NCI-H82 treated with DMSO at 0.1 percent for 48 hours (cell line): ENCODE data around the gene CHST3.

Experiments
- DNase-seq: peaks from one replicate; lab custom pipeline; 2025; ENCODE audit not compliant: unreplicated experiment; lab: John Stamatoyannopoulos, UW

CHST3 gene

DNA sequence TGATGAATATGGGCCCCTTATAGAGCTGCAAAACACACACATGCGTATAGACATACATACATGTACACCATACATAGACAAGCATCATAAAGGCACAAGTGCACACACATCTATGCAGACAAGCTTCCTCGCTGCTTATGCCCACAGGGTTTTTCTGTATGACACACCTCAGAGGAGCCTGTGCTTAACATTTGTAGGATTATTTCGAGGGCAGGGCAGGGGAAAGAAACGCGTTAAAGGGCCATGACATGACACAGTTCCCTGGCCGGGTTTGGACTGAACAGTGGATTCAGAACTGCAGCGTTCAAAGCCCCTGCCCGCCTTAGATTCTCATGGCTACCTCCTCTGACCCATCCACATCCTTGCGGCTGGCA is 44.8 kb downstream of the CHST3 start:
- no peak for DNase-seq

DNA sequence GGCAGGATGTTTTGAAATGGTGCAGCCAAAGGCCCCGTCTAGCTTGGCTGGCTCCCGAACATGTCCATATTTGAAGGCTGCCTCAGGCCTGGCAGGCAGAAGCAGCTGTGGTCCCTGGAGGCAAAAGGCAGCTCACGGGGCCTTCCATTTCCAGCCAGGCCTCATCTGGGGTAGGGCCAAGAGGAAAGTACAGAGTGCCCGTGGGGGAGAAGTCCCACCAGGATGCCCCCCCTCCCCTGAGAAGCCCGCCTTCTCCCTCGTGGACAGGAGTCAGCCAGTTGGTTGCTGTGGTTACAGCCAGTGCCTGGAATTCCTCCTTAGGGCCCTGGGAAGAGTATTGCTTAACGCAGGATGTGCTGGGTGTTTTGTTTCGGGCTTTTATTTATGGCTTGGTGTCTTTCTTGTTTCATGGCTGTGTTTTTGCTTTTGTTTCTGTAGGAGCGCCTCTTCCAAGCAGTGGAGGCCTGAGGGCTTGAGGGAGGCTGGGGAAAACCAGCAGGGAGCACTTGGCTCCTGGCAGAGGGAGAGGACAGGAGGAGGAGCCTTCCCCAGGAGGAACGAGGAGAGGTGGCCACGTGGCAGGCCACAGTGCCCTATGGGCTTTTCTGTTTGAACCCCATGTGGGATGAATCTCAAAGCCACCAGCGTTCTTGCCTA is 45.4 kb downstream of the CHST3 start:
- DNase-seq = no peak

DNA sequence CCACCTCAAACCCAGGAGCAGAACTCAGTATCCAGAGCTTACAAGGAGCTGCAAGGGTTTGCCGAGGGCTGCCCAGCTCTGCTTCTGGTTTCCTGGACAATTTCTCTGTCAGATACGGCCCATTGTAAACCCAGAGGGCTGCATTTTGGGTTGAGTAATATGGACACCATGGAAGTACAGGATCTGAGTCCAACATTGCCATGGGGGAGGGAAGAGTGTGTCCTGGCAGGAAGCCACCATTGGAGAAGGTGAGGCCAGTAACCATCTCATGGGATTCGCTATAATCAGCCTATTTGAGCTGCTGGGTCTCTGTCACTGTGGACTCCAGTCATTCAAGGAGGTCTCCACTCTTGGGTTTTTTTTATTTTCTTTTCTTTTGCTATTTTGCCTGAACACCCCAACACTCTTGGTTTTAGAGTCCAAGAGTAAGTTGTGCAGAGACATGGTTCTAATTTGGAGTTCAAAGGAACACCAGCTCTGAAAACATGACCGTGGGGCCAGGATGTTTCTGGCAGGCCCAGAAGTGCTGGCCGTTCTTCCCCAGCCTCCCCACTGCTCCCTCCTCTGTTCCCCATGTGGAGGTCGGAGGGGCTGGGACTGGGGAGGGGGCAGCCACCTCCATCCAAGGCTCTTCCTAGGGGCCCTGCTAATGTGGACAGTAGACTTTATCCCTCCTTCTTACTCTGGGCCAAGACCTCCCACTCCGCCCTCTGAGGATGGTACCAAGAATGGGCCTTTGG is 46.2 kb downstream of the CHST3 start:
- DNase-seq = no peak

GRCh38 chr10:72011016-72011415 is 46.8 kb downstream of the CHST3 start:
- DNase-seq = no peak

- DNase-seq = no peak
Measured at GRCh38 chr10:72011468-72011867, 47.3 kb downstream of the CHST3 start.

- DNase-seq = no peak
Measured at GRCh38 chr10:72011976-72012512, 47.8 kb downstream of the CHST3 start.

DNA sequence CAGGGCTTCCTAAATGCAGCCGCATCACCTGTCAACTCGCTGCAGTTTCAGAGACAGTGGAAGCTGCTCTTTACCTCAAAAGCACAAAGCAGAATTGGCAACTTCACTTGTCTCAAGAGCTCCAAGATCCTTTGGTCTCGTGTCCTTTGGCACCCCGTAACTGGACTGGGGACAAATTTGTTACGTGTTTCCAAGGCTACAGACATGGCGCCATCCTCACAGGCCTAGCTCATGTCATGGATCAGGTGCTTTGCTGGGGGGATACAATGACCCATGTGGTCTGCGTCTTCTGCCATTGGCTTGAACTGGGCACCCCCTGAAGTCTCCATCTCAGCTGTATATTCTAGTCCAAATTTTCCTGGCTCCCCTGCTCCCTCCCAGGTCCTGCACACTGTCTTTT is 48.6 kb downstream of the CHST3 start:
- DNase-seq = no peak

GRCh38 chr10:72013202-72013945 is 49.2 kb downstream of the CHST3 start:
- DNase-seq = no peak

- DNase-seq = no peak
Measured at GRCh38 chr10:72014197-72014596, 50.0 kb downstream of the CHST3 start.

GRCh38 chr10:72014785-72015480 is 50.7 kb downstream of the CHST3 start:
- no peak for DNase-seq

DNA sequence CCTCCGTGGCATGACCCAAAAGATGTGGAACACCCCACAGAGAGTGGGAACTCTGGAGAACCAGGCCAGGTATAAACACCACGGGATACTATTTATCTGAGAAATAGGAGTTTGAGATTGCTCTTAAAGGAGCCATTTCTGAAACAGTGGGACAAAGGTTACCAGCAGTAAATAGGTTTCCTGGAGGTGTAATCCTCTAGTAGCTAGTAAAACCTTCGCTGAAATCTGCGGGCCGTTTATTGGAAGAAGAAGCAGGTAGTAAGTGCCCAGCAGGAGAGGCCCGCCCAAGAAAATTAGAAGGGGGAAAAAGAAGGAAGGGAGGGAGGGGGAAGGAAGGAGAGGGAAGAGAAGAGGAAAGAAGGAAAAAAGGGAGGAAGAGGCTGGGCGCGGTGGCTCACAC is 51.6 kb downstream of the CHST3 start:
- DNase-seq = no peak

DNA sequence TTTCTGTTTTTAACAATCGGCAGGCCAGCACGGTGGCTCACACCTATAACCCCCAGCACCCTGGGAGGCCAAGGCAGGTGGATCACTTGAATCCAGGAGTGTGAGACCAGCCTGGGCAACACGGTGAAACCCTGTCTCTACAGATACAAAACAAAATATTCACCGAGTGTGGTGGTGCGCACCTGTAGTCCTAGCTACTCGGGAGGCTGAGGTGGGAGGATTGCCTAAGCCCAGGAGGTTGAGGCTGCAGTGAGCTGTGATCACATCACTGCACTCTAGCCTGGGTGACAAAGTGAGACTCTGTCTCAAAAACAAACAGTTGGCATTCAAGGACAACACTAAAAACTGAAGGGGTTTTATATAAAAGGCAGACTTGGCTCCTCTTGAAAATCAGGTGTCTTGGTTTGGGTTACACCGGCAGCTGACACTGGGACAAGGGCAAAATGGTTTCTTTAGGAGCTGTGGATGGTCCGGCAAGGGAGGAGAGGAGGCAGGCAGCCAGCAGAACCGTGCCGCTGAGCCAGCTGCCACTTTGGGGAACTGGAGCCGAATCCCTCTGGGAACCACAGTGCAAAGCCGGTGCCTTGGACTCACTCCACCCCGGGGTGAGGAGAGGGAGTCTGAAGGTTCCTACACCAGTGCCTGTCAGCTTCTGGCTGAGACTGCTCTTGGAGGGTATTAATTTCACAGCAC is 52.6 kb downstream of the CHST3 start:
- DNase-seq = no peak

- no peak for DNase-seq
Measured at GRCh38 chr10:72019085-72019876, 55.1 kb downstream of the CHST3 start.

DNA sequence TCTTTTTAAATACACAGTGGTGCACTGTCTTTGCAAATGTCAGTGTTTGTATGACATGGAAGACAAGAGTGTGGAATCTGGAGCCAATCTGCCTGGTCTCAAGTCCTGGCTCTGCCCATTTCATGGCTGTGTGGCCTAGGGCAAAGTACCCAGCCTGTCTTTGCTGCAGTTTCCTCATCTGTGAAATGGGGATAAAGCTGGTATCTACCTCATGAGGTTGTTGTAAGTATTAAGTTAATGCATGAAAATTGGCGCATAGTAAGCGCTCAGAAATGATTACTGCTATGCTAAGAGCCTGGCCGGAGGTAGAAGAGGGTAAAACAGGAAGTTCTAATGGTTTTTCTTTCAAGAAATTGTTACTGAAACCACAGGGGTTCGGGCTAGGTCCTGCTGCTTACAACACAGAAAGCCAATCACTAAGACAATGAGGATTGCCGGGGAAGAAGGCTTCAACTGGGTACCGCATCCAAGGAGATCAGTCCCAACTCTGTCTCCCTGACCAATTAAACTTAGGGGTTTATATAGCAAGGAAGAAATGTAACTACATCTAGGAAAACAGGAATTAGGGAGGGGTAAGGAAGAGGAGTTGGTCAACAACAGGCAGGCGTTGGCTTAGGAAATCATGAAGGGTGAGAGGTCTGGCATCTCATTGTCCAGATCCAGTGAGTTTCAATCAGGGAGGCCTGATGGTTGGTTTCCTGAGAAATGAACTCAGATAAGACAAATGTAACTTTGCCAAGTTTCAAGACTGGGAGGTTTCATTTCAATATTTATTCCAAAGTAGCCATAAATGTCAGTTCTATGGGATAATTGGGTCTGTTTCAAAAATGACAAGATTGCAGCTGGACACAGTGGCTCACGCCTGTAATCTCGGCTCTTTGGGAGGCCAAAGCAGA is 57.0 kb downstream of the CHST3 start:
- DNase-seq = no peak

GRCh38 chr10:72022228-72022627 is 58.0 kb downstream of the CHST3 start:
- DNase-seq = no peak

GRCh38 chr10:72024596-72024995 is 60.4 kb downstream of the CHST3 start:
- DNase-seq = no peak

DNA sequence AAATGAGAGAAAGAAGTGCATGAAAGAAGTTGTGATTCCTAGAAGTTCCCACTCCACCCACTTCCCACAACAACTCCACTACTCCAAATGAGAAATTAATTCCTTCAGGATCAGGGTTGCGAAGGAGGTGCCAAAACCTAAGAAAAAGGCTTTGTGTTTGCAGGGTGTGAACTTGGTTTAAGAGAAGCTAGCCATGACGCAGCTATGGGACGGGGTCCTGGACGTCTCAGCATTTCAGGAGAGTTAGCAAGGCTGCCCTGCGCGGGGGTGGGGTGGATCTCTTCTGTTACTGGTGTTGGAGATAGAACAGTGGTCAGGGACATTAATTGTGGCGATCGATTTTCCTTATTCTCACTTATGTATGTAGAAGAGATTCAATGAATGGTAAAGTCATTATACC is 61.2 kb downstream of the CHST3 start:
- no peak for DNase-seq

DNA sequence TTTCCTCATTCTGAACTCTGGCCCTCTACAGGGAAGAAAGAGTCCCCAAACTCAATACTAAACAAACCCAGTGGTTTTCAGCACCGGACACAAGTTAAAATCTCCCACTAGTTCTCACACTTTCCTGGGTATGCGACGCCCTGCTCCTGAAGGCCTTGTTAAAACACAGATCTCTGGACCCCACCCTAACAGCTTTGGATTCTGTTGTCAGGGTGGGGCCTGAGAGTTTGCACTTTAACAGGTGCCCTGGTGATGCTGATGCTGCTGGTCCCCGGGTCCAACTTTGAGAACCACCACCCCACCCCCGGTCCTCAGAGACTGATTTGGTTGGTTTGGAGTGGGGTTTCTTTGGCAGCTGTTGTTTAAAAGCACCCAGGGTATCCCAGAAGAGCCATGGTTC is 61.6 kb downstream of the CHST3 start:
- DNase-seq = no peak
